Measurements from ENCODE around the gene CDK7.

CDK7 gene

GRCh38 chr5:69295088-69295754 is 60.5 kb downstream of the CDK7 start:
- Histone ChIP-seq H2AFZ (no peak overlapping the region), H3K4me2 (ENCODE audit: low read length) (no peak overlapping the region), H3K36me3 (ENCODE audit: control insufficient read depth, insufficient read depth, low read length) (no peaks in the 10 kb centered on the region), H3K9ac (no peak overlapping the region), H3K79me2 (no peaks in the 10 kb centered on the region), H3K27ac (no peak overlapping the region), H3K9me3 (ENCODE audit: control insufficient read depth, low read length) (no peaks in the 10 kb centered on the region), H3K4me3 (ENCODE audit: low read depth, low read length) (no peak overlapping the region), H3K27me3 (ENCODE audit: control insufficient read depth, insufficient read depth, low read length) (no peaks in the 10 kb centered on the region), H3K4me1 (no peaks in the 10 kb centered on the region)
- TF ChIP-seq, protein P1, sequence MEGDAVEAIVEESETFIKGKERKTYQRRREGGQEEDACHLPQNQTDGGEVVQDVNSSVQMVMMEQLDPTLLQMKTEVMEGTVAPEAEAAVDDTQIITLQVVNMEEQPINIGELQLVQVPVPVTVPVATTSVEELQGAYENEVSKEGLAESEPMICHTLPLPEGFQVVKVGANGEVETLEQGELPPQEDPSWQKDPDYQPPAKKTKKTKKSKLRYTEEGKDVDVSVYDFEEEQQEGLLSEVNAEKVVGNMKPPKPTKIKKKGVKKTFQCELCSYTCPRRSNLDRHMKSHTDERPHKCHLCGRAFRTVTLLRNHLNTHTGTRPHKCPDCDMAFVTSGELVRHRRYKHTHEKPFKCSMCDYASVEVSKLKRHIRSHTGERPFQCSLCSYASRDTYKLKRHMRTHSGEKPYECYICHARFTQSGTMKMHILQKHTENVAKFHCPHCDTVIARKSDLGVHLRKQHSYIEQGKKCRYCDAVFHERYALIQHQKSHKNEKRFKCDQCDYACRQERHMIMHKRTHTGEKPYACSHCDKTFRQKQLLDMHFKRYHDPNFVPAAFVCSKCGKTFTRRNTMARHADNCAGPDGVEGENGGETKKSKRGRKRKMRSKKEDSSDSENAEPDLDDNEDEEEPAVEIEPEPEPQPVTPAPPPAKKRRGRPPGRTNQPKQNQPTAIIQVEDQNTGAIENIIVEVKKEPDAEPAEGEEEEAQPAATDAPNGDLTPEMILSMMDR (IDR thresholded peaks at IDR 0.05): no peak

DNA sequence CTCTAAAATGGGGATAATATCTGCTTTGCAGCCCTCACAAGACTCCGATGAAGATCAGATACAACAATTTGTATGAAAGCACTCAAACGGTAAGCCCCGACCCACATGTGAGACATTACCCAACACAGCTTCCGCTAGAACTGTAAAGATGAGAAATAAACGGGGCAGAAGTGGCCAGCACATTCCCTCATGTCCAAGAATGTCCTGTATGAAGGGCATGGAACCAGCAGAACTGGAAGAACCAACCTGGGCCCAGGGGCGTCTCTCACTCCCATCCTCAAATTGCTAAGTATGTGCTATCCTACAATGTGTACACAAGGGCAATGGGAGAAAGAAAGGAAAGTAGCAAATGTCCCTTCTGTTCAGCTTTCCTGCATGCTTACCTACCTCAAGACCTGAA is 64.9 kb downstream of the CDK7 start:
- no peak overlapping the region for H3K4me2 ChIP-seq (ENCODE audit: low read length)
- no peaks in the 10 kb centered on the region for H3K9me3 ChIP-seq (ENCODE audit: control insufficient read depth, low read length)
- no peak overlapping the region for H3K9ac ChIP-seq

GRCh38 chr5:69300537-69301203 is 66.0 kb downstream of the CDK7 start:
- TF ChIP-seq, protein P1 (IDR thresholded peaks at IDR 0.05): no peak
- no peak overlapping the region for H3K27ac ChIP-seq
- H3K4me1 ChIP-seq: no peaks in the 10 kb centered on the region
- no peak overlapping the region for H3K4me2 ChIP-seq (ENCODE audit: low read length)
- H3K9ac ChIP-seq: no peak overlapping the region
- H3K36me3 ChIP-seq (ENCODE audit: control insufficient read depth, insufficient read depth, low read length): no peaks in the 10 kb centered on the region
- H3K79me2 ChIP-seq: no peaks in the 10 kb centered on the region
- no peak overlapping the region for H2AFZ ChIP-seq
- H3K9me3 ChIP-seq (ENCODE audit: control insufficient read depth, low read length): no peaks in the 10 kb centered on the region
- H3K4me3 ChIP-seq (ENCODE audit: low read depth, low read length): no peak overlapping the region
- H3K27me3 ChIP-seq (ENCODE audit: control insufficient read depth, insufficient read depth, low read length): no peaks in the 10 kb centered on the region

More for the DNA sequence above, 64.9 kb downstream of the CDK7 start:
- Histone ChIP-seq H3K36me3 (ENCODE audit: control insufficient read depth, insufficient read depth, low read length) (no peaks in the 10 kb centered on the region), H3K27me3 (ENCODE audit: control insufficient read depth, insufficient read depth, low read length) (no peaks in the 10 kb centered on the region), H3K79me2 (no peaks in the 10 kb centered on the region), H3K27ac (no peak overlapping the region), H3K4me3 (ENCODE audit: low read depth, low read length) (no peak overlapping the region), H3K4me1 (no peaks in the 10 kb centered on the region), H2AFZ (no peak overlapping the region)
- TF ChIP-seq, protein P1 (IDR thresholded peaks at IDR 0.05): no peak

- no peak overlapping the region for H3K4me2 ChIP-seq (ENCODE audit: low read length)
- H2AFZ ChIP-seq: no peak overlapping the region
- TF ChIP-seq, protein P1 (IDR thresholded peaks at IDR 0.05): no peak
- no peaks in the 10 kb centered on the region for H3K9me3 ChIP-seq (ENCODE audit: control insufficient read depth, low read length)
- no peak overlapping the region for H3K9ac ChIP-seq
- no peaks in the 10 kb centered on the region for H3K36me3 ChIP-seq (ENCODE audit: control insufficient read depth, insufficient read depth, low read length)
- no peak overlapping the region for H3K27ac ChIP-seq
- no peak overlapping the region for H3K4me3 ChIP-seq (ENCODE audit: low read depth, low read length)
- no peaks in the 10 kb centered on the region for H3K79me2 ChIP-seq
- no peaks in the 10 kb centered on the region for H3K27me3 ChIP-seq (ENCODE audit: control insufficient read depth, insufficient read depth, low read length)
- H3K4me1 ChIP-seq: no peaks in the 10 kb centered on the region
Measured at GRCh38 chr5:69305512-69305911, 70.8 kb downstream of the CDK7 start.

Measured in parathyroid adenoma (tissue), 2 donors.